ENCODE data around the gene POLR2B.
"Not testable (repeated sequence)": the region's sequence is repeated elsewhere in the genome, so short reads cannot be mapped to it uniquely, and the experiment has no call there.

Gene POLR2B

DNA sequence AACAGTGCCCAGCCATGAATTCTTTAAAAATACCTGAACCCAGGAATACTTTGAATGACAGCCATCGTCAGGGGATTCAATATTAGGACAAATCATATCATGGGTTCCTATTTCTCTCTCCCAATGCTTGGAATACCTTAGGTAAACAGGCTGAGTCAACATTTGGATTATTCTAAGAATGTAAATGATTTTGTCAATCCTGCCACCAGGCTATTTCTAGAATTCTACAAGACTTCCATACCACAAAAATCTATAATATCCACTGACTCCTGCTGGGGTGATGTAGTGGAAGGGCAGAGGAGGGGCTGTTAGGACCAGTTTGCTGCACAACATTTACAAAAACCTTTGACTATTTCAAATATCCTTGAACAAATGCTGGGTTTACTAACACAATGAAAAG lies 66.3 kb downstream of the POLR2B start:
- TF ChIP-seq SCRT1 (tag by site-specific recombination; IDR thresholded peaks at IDR 0.05; ENCODE audit: borderline replicate concordance) (no peak), TRIM28 (IDR thresholded peaks at IDR 0.05; ENCODE audit: borderline replicate concordance, low read length) (no peak), ZNF155 (tag by site-specific recombination; IDR thresholded peaks at IDR 0.05) (no peak), ZXDB (tag by site-specific recombination; IDR thresholded peaks at IDR 0.05) (no peak), ZNF623 (tag by site-specific recombination; IDR thresholded peaks at IDR 0.05) (no peak), KLF9 (tag by site-specific recombination; IDR thresholded peaks at IDR 0.05; ENCODE audit: low read depth) (no peak)
- ChIA-PET POLR2A (no interaction called here), CTCF (no interaction called here)
- Histone ChIP-seq H3K4me1 (ENCODE audit: control insufficient read depth, insufficient read depth, low read length) (no peaks in the 10 kb centered on the region), H3K36me3 (ENCODE audit: control insufficient read depth in 2 of 2, insufficient read depth in 1 of 2, low read length in 2 of 2) (no peaks in the 10 kb centered on the region), H3K27ac (ENCODE audit: extremely low read depth, low read depth, low read length) (no peak overlapping the region), H3K9me3 (ENCODE audit: control insufficient read depth, insufficient read depth, low read depth, low read length) (no peaks in the 10 kb centered on the region), H3K4me3 (ENCODE audit: low read depth, low read length) (no peak overlapping the region)

GRCh38 chr4:57047046-57047445 lies 68.3 kb downstream of the POLR2B start:
- H3K36me3 ChIP-seq (ENCODE audit: control insufficient read depth in 2 of 2, insufficient read depth in 1 of 2, low read length in 2 of 2); H3K9me3 ChIP-seq (ENCODE audit: control insufficient read depth, insufficient read depth, low read depth, low read length); H3K4me3 ChIP-seq (ENCODE audit: low read depth, low read length); POLR2A ChIA-PET; H3K4me1 ChIP-seq (ENCODE audit: control insufficient read depth, insufficient read depth, low read length); H3K27ac ChIP-seq (ENCODE audit: extremely low read depth, low read depth, low read length): not testable (repeated sequence)
- CTCF ChIA-PET: interaction anchor here (1.6 kb wide), 1 partner anchor 9 kb away, joined by 6 read pairs; no protein-coding TSS in a partner anchor

GRCh38 chr4:57048590-57049304 lies 70.1 kb downstream of the POLR2B start:
- TF ChIP-seq ZNF311 (tag by site-specific recombination; IDR thresholded peaks at IDR 0.05; ENCODE audit: borderline replicate concordance): no peak
- TF ChIP-seq ZNF221 (tag by site-specific recombination; IDR thresholded peaks at IDR 0.05; ENCODE audit: borderline replicate concordance): no peak
- TF ChIP-seq ZNF560 (tag by site-specific recombination; IDR thresholded peaks at IDR 0.05; ENCODE audit: borderline replicate concordance): no peak
- TF ChIP-seq HOXA7 (CRISPR knock-in tag; IDR thresholded peaks at IDR 0.05; ENCODE audit: borderline replicate concordance): no peak
- TF ChIP-seq INSM2 (tag by site-specific recombination; IDR thresholded peaks at IDR 0.05): no peak
- TF ChIP-seq GLIS1 (tag by site-specific recombination; IDR thresholded peaks at IDR 0.05): no peak
- TF ChIP-seq ZNF10 (tag by site-specific recombination; IDR thresholded peaks at IDR 0.05): no peak
- TF ChIP-seq ZNF2 (tag by site-specific recombination; IDR thresholded peaks at IDR 0.05): no peak
- TF ChIP-seq KLF7 (tag by site-specific recombination; IDR thresholded peaks at IDR 0.05; ENCODE audit: borderline replicate concordance): no peak
- TF ChIP-seq ZNF513 (tag by site-specific recombination; IDR thresholded peaks at IDR 0.05): no peak
- no peak for TF ChIP-seq HOXC10 (CRISPR knock-in tag; IDR thresholded peaks at IDR 0.05)
- TF ChIP-seq ZNF747 (tag by site-specific recombination; IDR thresholded peaks at IDR 0.05): no peak
- TF ChIP-seq ZNF398 (tag by site-specific recombination; IDR thresholded peaks at IDR 0.05): no peak
- TF ChIP-seq ZNF23 (tag by site-specific recombination; IDR thresholded peaks at IDR 0.05; ENCODE audit: borderline replicate concordance): no peak
- TF ChIP-seq, protein P1, sequence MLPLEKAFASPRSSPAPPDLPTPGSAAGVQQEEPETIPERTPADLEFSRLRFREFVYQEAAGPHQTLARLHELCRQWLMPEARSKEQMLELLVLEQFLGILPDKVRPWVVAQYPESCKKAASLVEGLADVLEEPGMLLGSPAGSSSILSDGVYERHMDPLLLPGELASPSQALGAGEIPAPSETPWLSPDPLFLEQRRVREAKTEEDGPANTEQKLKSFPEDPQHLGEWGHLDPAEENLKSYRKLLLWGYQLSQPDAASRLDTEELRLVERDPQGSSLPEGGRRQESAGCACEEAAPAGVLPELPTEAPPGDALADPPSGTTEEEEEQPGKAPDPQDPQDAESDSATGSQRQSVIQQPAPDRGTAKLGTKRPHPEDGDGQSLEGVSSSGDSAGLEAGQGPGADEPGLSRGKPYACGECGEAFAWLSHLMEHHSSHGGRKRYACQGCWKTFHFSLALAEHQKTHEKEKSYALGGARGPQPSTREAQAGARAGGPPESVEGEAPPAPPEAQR (tag by site-specific recombination; IDR thresholded peaks at IDR 0.05): no peak
- no peak for TF ChIP-seq ZFP41 (tag by site-specific recombination; IDR thresholded peaks at IDR 0.05; ENCODE audit: borderline replicate concordance)
- no peak for TF ChIP-seq ZNF433 (tag by site-specific recombination; IDR thresholded peaks at IDR 0.05; ENCODE audit: low read depth)
- no peak for TF ChIP-seq ZNF621 (tag by site-specific recombination; IDR thresholded peaks at IDR 0.05)
- Histone ChIP-seq H3K27ac (ENCODE audit: extremely low read depth, low read depth, low read length) (no peak overlapping the region), H3K4me1 (ENCODE audit: control insufficient read depth, insufficient read depth, low read length) (no peaks in the 10 kb centered on the region), H3K9me3 (ENCODE audit: control insufficient read depth, insufficient read depth, low read depth, low read length) (no peaks in the 10 kb centered on the region), H3K4me3 (ENCODE audit: low read depth, low read length) (no peak overlapping the region), H3K36me3 (ENCODE audit: control insufficient read depth in 2 of 2, insufficient read depth in 1 of 2, low read length in 2 of 2) (no peaks in the 10 kb centered on the region)
- POLR2A ChIA-PET: interaction anchor here (0.5 kb wide), 1 partner anchor 83 kb away, joined by 3 read pairs; no protein-coding TSS in a partner anchor
- CTCF ChIA-PET: interaction anchor here (1.9 kb wide), 1 partner anchor 114 kb away, joined by 5 read pairs; no protein-coding TSS in a partner anchor
